ENCODE results near the gene DPYSL4.

DNA sequence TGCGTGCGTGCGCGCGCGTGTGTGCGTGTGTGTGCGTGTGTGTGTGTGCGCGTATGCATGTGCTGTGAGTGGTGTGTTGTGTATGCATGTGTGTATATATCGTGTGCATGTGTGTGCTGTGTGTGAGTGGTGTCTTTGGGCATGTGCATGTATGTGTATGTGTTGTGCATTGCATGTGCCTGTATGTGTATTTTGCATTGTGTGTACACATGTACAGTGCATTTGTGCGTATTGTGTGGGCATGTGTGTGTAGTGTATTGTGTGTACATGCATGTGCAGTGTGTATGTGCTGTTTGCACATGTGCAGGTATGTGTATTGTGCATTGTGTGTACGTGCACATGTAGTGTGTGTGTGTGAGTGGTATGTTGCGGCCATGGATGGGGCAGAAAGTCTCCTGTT lies 6.0 kb upstream of the DPYSL4 start:
- TF ChIP-seq SMC3 (IDR thresholded peaks at IDR 0.05; ENCODE audit: low read depth, low read length) (no peak), FOS (IDR thresholded peaks at IDR 0.05; ENCODE audit: low read depth, low read length) (no peak), POLR2A (IDR thresholded peaks at IDR 0.05; ENCODE audit: low read depth, low read length) (no peak), RAD21 (IDR thresholded peaks at IDR 0.05; ENCODE audit: low read length) (no peak)
- TF ChIP-seq, protein P1, sequence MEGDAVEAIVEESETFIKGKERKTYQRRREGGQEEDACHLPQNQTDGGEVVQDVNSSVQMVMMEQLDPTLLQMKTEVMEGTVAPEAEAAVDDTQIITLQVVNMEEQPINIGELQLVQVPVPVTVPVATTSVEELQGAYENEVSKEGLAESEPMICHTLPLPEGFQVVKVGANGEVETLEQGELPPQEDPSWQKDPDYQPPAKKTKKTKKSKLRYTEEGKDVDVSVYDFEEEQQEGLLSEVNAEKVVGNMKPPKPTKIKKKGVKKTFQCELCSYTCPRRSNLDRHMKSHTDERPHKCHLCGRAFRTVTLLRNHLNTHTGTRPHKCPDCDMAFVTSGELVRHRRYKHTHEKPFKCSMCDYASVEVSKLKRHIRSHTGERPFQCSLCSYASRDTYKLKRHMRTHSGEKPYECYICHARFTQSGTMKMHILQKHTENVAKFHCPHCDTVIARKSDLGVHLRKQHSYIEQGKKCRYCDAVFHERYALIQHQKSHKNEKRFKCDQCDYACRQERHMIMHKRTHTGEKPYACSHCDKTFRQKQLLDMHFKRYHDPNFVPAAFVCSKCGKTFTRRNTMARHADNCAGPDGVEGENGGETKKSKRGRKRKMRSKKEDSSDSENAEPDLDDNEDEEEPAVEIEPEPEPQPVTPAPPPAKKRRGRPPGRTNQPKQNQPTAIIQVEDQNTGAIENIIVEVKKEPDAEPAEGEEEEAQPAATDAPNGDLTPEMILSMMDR (conservative IDR thresholded peaks at IDR 0.05; ENCODE audit: low read depth, low read length), result no peak
- TF ChIP-seq, protein P2, sequence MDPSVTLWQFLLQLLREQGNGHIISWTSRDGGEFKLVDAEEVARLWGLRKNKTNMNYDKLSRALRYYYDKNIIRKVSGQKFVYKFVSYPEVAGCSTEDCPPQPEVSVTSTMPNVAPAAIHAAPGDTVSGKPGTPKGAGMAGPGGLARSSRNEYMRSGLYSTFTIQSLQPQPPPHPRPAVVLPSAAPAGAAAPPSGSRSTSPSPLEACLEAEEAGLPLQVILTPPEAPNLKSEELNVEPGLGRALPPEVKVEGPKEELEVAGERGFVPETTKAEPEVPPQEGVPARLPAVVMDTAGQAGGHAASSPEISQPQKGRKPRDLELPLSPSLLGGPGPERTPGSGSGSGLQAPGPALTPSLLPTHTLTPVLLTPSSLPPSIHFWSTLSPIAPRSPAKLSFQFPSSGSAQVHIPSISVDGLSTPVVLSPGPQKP (IDR thresholded peaks at IDR 0.05; ENCODE audit: borderline replicate concordance, low read depth, low read length), result no peak
- TF ChIP-seq, protein P3, sequence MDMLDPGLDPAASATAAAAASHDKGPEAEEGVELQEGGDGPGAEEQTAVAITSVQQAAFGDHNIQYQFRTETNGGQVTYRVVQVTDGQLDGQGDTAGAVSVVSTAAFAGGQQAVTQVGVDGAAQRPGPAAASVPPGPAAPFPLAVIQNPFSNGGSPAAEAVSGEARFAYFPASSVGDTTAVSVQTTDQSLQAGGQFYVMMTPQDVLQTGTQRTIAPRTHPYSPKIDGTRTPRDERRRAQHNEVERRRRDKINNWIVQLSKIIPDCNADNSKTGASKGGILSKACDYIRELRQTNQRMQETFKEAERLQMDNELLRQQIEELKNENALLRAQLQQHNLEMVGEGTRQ (IDR thresholded peaks at IDR 0.05; ENCODE audit: low read depth, low read length), result no peak

All from IMR-90 (cell line).